T-helper 9 cell (primary cell): Measurements from ENCODE around the gene SLC5A5.
A peak's percentile ranks its signal among the peaks of the same experiment; 100 is the strongest.

ENCODE experiments used
- DNase-seq: peaks from one replicate; pipeline ENCODE4 v3.0.0-alpha.2; 2020

Gene SLC5A5

DNA sequence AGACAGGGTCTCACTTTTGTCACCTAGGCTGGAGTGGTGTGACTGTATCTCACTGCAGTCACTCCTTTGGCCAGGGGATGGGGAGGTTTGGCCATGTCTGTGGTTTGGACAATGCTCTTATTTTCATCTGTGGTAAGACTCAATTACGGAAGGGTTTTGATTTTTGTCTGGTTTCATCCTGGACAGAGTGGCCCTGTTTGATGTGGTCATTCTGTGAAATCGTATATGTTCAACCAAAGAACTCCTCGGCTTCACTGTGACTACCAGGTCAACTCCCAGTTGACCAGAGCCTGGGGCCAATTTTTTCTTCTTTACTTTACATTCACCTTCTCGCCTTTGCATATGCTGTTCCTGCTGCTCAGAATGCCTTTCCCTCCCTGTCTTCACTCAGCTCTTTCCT, 54.3 kb downstream of the SLC5A5 start:
- DNase-seq = no peak

DNA sequence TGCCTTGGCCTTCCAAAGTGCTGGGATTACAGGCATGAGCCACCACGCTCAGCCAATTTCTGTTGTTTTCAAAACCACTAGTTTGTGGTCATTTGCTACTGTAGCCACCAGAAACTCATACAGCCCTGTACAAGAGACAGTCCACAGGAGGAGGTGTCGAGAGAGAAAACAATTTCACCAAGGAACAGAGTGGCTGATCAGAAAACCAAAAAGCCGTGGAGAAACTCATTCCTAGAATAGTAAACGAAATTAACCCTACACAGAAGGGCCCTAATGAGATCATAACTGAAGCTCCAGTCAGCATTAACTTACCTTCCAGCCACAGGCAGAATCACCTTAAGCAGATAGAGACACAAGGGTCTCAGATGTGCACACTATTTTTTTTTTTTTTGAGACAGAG, 57.3 kb downstream of the SLC5A5 start:
- no peak for DNase-seq

DNA sequence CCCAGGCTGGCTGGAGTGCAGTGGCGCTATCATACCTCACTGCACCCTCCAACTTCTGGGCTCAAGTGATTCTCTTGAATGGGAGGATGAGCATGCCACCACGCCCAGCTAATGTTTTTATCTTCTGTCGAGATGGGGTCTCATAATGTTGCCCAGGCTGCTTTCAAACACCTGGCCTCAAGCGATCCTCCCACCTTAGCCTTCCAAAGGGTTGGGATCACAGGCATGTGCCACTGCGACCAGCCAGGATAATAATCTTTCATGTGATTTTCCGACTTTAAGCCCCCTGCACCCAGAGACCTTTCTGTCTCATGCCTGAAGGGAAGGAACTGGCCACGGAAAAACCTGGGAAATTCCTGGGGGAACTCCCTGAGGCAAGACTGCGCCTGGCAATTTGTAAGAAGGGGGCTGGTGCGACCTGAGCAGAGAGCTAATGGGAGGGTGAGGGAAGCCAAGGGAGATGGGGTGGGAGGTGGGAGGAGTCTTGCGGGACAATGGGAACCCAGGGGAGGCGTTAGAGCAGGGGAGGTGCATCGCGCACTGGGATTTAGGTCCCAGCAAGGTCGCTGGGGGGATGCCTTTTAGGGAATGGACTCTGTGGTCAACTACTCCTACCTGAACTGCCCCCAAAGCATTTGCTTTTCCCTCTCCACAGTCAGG, 59.9 kb downstream of the SLC5A5 start:
- DNase-seq = no peak

DNA sequence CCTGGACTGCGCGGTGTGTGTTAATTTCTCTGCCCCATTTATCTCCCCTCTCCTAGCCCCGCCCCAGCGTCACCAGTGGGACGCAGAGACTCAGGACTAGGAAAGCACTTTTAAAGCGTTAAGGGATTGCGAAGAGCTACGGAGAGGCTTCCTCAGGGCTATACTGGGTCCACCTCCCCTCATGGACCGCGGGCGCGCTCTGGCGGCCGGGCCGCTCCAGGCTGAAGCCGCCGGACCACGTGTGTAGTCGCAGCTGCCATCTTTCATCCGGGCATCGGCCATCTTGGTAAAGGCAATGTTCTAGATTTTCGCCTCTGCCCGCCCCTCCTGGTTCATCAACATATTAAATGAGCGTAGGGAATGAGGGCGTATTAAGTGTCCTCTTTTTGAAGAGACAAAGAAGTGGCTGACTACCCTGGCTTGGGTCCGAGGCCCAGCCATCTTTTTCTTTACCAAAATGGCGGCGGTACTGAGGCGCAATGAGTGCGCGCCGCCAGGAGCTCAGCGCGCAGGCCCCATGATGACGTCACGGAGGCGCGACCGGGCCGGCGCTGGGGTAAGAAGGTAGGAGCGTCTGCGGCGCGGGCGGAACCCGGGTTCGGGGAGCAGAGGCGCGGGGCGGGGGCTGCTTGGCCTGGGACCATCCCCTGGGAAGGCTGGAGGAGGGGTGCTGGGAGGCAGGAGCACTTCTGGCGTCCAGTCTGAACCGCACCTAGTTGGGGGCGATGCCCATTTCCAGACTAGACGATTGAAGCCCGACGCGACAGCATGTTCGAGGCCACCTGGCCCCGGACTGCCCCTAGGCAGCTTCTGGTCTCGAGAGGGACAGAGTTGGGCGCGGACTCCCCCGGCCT, 61.0 kb downstream of the SLC5A5 start, which contains the start of gene CCDC124:
CCDC124 (plus strand) TSS at position 531 of the 854 bp plus-strand sequence. CDS start 3,406 bp downstream, outside the sequence.
- peak; percentile 89 for DNase-seq

DNA sequence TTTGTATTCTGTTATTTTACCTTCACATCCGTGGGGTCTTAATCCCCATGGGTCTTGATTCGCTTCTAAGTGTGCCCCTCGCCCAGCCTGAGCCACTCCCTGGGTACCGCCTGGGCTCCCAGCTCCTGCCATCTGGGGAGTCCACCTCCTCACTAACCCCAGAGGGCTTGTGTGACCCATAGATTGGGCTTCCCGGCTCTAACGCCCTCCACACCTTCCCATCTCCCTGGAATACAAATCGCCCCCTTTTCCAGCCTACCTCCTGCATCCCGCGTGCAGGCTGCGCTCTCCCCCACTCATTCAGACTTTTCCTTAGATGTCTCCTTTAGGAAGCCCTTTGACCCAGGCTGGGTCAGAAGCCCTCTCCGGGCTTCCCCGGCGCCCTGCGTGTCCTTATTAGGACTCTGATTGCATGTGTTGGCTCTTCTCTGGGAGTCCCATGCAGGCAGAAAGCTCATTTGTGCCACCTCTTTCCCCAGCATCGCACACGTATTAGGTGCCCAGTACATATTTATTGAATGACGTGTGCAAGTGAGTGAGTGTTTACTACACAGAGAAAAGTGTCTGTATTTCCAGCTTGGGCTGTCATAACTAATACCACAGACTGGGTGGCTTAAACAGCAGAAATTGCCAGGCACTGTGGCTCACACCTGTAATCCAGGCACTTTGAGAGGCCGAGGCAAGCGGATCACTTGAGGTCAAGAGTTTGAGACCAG, 61.8 kb downstream of the SLC5A5 start:
- no peak for DNase-seq

DNA sequence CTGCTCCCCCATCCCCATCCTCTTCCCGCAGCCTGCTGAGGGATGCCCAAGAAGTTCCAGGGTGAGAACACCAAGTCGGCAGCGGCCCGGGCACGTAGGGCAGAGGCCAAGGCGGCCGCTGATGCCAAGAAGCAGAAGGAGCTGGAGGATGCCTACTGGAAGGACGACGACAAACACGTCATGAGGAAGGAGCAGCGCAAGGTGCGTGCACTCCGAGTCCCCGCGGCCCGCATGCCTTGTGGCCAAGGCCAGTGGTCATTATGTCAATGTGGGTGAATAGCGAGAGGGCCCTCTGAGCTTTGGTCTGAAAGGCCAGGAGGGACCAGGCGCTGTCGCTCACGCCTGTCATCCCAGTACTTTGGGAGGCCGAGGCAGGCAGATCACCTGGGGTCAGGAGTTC, 64.6 kb downstream of the SLC5A5 start:
- DNase-seq = no peak

DNA sequence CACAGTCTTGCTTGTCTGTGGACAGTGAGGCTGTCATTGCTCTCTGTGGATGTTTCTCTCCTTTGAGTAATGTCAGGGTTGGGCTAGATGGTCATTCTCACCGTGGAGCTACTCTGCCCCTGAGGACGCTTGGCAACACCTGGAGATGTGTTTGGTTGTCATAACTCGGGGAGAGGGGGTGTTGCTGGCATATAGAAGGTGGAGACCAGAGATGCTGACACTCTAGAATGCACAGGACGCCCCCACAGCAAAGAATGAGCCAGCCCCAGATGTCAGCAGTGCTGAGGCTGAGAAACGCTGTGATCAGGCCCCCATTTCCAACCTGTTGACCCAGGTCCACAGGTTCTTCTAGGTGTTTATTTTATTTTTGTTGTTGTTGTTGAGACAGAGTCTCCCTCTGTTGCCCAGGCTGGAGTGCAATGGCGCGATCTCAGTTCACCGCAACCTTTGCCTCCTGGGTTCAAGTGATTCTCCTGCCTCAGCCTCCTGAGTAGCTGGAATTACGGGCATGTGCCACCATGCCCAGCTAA, 65.7 kb downstream of the SLC5A5 start:
- no peak for DNase-seq

DNA sequence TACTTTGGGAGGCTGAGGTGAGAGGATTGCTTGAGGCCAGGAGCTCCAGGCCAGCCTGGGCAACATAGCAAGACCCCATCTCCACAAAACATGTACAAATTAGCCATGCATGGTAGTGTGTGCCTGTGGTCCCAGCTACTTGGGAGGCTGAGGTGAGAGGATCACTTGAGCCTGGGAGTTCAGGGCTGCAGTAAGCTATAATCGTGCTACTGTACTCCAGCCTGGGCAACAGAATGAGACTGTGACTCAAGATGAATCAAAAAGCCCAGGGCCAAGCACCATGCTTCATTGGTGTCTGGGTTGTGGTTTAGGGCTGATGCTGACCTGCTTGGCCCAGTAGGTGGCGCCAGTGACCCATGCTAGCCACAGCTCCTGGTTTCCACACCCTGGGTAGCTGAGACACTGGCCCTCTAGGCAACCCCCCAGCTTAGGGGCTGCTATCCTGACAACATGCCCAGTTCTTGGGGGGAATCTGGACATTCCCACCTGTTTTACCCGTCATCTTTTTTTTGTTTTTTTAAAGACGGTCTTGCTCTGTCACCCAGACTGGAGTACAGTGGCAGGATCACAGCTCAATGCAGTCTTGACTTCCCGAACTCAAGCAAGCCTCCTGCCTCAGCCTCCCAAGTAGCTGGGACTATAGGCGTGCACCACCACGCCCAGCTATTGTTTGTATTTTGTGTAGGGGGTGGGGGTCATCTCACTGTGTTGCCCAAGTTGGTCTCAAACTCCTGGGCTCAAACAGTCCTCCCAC, 66.5 kb downstream of the SLC5A5 start:
- peak; percentile 85 for DNase-seq

DNA sequence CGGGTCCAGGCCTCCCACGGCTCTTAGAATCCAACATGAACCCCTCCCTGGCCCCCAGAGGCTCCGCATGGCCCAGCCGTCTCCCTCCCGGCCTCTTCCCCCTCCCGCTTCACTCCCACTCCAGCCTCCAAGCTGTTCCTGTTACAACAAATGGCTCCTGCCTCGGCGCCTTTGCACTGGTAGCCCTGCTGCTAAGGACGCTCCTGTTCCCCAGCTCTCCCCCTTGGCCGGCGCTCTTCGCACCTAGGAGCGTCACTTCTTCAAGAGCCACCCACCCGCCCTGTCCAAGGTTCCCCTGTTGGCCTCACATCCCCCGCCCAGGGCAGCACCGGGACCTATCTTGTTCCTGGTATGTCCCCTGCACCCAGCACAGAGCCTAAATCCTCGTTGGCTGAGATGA, 70.4 kb downstream of the SLC5A5 start:
- no peak for DNase-seq

DNA sequence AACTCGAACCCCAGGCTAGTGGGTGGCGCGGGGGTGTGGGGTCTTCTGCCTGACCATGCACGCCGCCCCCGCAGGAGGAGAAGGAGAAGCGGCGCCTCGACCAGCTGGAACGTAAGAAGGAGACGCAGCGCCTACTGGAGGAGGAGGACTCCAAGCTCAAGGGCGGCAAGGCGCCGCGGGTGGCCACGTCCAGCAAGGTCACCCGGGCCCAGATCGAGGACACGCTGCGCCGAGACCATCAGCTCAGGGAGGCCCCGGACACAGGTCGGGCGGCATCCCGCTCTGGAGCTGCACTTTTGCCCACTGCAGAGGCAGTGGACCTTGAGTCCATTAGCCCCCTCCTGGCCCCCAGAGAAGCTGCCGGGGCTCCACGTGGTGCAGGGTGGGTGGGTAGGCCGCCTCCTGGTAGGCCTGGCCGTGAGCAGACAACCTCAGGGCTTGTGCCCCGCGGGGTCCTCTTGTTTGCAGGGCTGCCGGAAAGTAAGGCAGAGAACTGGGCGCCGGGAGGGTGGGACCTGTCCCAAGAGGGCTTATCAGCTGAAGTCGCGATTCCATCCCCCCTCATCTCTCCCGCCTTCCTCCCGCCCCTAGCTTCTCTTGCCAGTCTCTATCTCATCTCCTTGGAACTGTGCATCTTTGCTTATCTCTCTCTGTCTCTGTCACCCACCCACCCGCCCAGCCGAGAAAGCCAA, 71.0 kb downstream of the SLC5A5 start:
- DNase-seq = no peak

DNA sequence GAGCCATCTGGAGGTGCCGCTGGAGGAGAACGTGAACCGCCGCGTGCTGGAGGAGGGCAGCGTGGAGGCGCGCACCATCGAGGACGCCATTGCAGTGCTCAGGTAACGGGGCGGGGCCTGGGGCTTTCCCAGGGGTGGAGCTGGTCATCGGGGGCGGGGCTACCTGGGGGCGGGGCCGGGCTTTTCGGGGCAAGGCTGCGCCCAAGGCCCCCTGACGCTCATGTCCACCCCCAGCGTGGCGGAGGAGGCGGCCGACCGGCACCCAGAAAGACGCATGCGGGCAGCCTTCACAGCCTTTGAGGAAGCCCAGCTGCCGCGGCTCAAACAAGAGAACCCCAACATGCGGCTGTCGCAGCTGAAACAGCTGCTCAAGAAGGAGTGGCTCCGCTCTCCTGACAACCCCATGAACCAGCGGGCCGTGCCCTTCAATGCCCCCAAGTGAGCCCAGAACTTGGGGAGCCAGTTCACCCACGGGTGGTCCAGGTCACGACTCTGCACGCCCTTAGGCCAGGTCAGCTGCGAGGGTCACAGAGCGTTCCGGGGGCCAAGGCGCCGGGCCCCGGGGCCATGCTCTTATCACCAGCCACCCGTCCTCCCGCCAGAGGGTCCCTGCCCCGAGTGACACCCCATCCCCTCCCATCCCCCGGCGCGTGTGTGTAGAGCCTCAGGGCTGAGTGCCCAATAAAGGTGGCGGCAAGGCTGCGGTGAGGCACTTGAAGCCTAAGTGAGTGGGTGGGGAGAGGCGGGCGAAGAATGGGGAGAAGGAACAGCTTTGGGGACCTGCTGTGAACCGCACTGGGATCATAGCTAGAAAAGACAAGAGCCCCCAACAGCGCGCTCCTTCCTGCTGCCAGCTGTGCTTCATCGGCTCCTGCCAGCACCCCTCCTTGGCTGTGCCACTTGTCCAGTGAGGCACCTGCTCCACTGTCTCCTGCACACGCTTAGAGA, 71.8 kb downstream of the SLC5A5 start:
- no peak for DNase-seq

DNA sequence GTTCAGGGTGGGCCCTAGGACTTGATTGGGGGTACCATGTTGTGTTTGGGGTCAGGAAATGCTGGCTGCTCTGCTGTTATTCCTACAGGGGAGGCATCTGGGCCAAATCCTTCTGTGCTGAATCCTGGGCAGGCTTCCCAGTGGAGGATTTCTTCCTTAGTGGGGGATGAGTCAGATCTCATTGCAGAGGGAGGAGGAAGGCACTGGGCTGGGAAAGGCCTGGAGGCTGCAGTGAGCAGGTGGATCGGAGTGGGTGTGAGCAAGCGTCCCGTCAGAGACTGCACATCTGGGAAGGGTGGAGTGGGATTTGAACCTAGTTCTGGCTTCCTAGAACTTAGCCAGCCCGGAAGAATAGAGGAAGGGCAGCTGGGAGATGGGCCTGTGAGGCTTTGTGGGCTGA, 72.6 kb downstream of the SLC5A5 start:
- DNase-seq = no peak
